DMS 273 treated with DMSO at 0.1 percent for 48 hours (cell line): Measurements from ENCODE around the gene GABRB3.
A peak's percentile ranks its signal among the peaks of the same experiment; 100 is the strongest.

Experiments used
- DNase-seq: peaks from one replicate; lab custom pipeline; 2025; lab: John Stamatoyannopoulos, UW

Gene GABRB3

GRCh38 chr15:26551473-26551872 lies 221.4 kb downstream of the GABRB3 start:
- DNase-seq: no peak

- DNase-seq: no peak
Observed at GRCh38 chr15:26550880-26551279, 222.0 kb downstream of the GABRB3 start.

- DNase-seq: no peak
Observed at GRCh38 chr15:26537663-26538062, 235.2 kb downstream of the GABRB3 start.

- DNase-seq: no peak
Observed at GRCh38 chr15:26531489-26531888, 241.4 kb downstream of the GABRB3 start.

- no peak for DNase-seq
Observed at GRCh38 chr15:26525096-26525495, 247.8 kb downstream of the GABRB3 start.

DNA sequence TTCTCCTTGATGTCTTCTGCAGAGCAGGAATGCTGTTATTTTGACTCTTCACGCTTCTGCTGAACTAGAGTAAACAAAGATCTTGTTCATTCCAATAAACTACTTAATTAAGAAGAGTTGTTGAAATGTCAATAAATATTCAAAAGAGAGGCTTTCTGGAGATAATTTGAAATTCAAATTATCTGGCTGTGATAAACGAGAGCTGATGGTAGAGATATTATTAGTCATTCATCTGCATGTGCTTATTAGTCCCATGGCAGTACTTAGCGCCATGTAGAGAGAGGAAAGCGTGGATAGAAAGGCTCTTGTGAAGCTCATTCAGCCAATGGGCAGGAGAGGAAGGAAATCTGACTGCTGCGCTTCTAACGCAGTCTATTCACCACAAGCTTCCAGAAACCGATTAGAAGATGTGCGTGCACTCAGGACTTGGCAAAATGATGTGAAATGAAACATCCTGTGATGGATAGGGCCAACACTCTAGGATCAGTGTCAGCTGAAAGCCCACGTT lies 251.1 kb downstream of the GABRB3 start:
- DNase-seq: peak; percentile 30

GRCh38 chr15:26521130-26521529 lies 251.7 kb downstream of the GABRB3 start:
- no peak for DNase-seq

DNA sequence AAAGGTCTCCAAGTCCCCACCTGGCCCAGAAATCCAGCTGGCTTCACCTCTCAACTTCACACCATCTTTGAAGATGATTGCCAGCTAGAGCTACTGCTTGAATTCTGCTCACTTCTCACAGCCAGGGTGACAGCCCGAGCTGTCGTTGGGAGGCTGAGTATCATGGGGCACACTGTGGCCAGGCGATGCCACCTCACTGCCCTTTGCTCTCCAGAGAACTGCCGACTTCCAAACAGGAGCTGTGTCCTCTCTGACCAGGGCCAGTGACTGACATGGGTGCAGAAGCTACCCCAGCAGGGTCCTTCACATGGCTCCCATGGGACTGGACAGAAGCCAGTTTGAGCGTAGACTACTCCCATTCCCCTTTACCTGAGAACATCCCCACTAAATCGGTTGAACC lies 254.0 kb downstream of the GABRB3 start:
- no peak for DNase-seq

GRCh38 chr15:26516102-26516980 lies 256.5 kb downstream of the GABRB3 start:
- DNase-seq: no peak

DNA sequence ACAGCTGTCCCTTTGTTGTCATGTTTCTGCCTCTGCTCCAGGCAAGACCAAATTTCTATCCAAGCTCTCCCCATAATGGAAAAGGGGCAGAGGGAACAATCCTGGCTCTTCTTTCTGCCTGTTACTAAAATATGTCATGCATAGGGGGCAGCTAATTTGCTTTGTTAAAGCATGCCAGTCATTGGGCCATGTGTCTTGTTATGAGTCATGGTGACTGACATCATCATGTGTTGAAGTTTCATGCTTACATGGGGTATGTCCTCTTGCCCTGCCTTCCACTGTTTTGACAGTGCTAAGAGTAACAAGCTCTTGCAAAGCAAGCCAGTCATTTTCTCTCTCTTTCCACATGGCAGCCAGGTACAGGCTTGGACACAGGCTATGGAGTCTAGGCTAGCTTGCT lies 268.9 kb downstream of the GABRB3 start:
- DNase-seq: no peak
